Measurements from ENCODE around the gene PLAAT2. TPM values are rescaled to one million over a fixed set of nuclear protein-coding genes. Genes with fewer than 3 reads are reported as not detected.
A peak's percentile ranks its signal among the peaks of the same experiment; 100 is the strongest.

PLAAT2 gene
- total RNA-seq, result under 1 TPM in 1 of 4 donors, not detected in 3; 0.71 TPM
- 100 to 1,000 TPM in 2 of 3 donors, 10 to 100 TPM in 1; 27.0 to 233 (median 112) TPM for polyA plus RNA-seq

GRCh38 chr11:63563201-63564055, at the start of gene PLAAT2:
PLAAT2 (minus strand) TSS chr11:63563379; CDS start chr11:63563324, 55 bp downstream.
- H3K4me3 ChIP-seq, result no peak within 1 kb of the TSS
- no peaks in the 10 kb centered on the region for H3K27me3 ChIP-seq
- no peak for TF ChIP-seq CTCF (IDR thresholded peaks at IDR 0.05)
- TF ChIP-seq POLR2A (IDR thresholded peaks at IDR 0.05), result no peak
- TF ChIP-seq POLR2AphosphoS5 (IDR thresholded peaks at IDR 0.05), result no peak
- no peak for TF ChIP-seq EP300 (IDR thresholded peaks at IDR 0.05)
- peak within 1 kb of the TSS in 1 of 4 donors; percentile 28 for H3K27ac ChIP-seq
- H3K36me3 ChIP-seq, result no peaks in the 10 kb centered on the region
- no peaks in the 10 kb centered on the region for H3K9me3 ChIP-seq
- intact Hi-C loops (cut with DNase I), result no loop called here
- 51 to 87% methylated on average over 13 of the region's 13 CpGs for WGBS, 2 donors
- H3K4me1 ChIP-seq, result peaks cover 0 to 15% (median 12%) of the 10 kb centered on the region in 4 donors
- DNase-seq, result peak; percentile 12

GRCh38 chr11:63612181-63612580, 49.0 kb upstream of the PLAAT2 start:
- no peaks in the 10 kb centered on the region for H3K9me3 ChIP-seq
- no peak overlapping the region for H3K4me3 ChIP-seq
- intact Hi-C loops (cut with DNase I), result loop anchor here (5.0 kb wide), 2 partner anchors 35 to 120 kb away; partner anchors contain the start of gene PLAAT5
- no peak for DNase-seq
- H3K27ac ChIP-seq, result peak overlapping the region; percentile 24 to 85 (median 82)
- TF ChIP-seq POLR2AphosphoS5 (IDR thresholded peaks at IDR 0.05) (no peak), POLR2A (IDR thresholded peaks at IDR 0.05) (no peak), EP300 (IDR thresholded peaks at IDR 0.05) (no peak), CTCF (IDR thresholded peaks at IDR 0.05) (no peak)
- H3K27me3 ChIP-seq, result no peaks in the 10 kb centered on the region
- H3K4me1 ChIP-seq, result peaks cover 0 to 45% (median 42%) of the 10 kb centered on the region in 4 donors
- H3K36me3 ChIP-seq, result no peaks in the 10 kb centered on the region

- H3K27me3 ChIP-seq, result no peaks in the 10 kb centered on the region
- peaks cover 0 to 45% (median 42%) of the 10 kb centered on the region in 4 donors for H3K4me1 ChIP-seq
- intact Hi-C loops (cut with DNase I), result loop anchor here (5.0 kb wide), 2 partner anchors 34 to 119 kb away; partner anchors contain the start of gene PLAAT5
- no peaks in the 10 kb centered on the region for H3K36me3 ChIP-seq
- no peaks in the 10 kb centered on the region for H3K9me3 ChIP-seq
- no peak for DNase-seq
- no peak for TF ChIP-seq POLR2A (IDR thresholded peaks at IDR 0.05)
- peak in 1 of 4 experiments; percentile 3 for TF ChIP-seq CTCF (IDR thresholded peaks at IDR 0.05)
- 81 to 83% methylated on average over 1 of the region's 1 CpG for WGBS, 2 donors
- H3K4me3 ChIP-seq, result no peak overlapping the region
- peak overlapping the region; percentile 24 to 85 (median 82) for H3K27ac ChIP-seq
Measured at GRCh38 chr11:63611395-63611747, 48.2 kb upstream of the PLAAT2 start.

- H3K4me3 ChIP-seq, result no peak overlapping the region
- intact Hi-C loops (cut with DNase I), result loop anchor here (5.0 kb wide), 2 partner anchors 33 to 118 kb away; partner anchors contain the start of gene PLAAT5
- H3K36me3 ChIP-seq, result no peaks in the 10 kb centered on the region
- WGBS, 2 donors, result 67 to 72% methylated on average over 14 of the region's 14 CpGs
- peaks cover 0 to 45% (median 42%) of the 10 kb centered on the region in 4 donors for H3K4me1 ChIP-seq
- no peaks in the 10 kb centered on the region for H3K9me3 ChIP-seq
- H3K27ac ChIP-seq, result peak overlapping the region; percentile 48 to 85 (median 82)
- no peaks in the 10 kb centered on the region for H3K27me3 ChIP-seq
- peak in 1 of 4 experiments; percentile 23 for TF ChIP-seq CTCF (IDR thresholded peaks at IDR 0.05)
- TF ChIP-seq POLR2AphosphoS5 (IDR thresholded peaks at IDR 0.05), result no peak
- TF ChIP-seq POLR2A (IDR thresholded peaks at IDR 0.05), result no peak
- no peak for TF ChIP-seq EP300 (IDR thresholded peaks at IDR 0.05)
- peak; percentile 47 for DNase-seq
Measured at GRCh38 chr11:63610604-63611394, 47.6 kb upstream of the PLAAT2 start.
